Stimulated activated naive CD8-positive, alpha-beta T cell treated with anti-CD3 and anti-CD28 coated beads, Interleukin-15, Interleukin-2, amounts not matched to agents 100 ng/mL and 50 ng/mL, for 24 hours (primary cell): ENCODE results near the gene OR6C2.
"Not testable (repeated sequence)": the region's sequence is repeated elsewhere in the genome, so short reads cannot be mapped to it uniquely, and the experiment has no call there.

Experiments
- H3K27ac Mint-ChIP-seq: one replicate; pipeline ENCODE4 v1.8.0; 2021; ENCODE audit warnings: mild to moderate bottlenecking, mixed read lengths
- H3K27me3 Mint-ChIP-seq: one replicate; pipeline ENCODE4 v1.8.0; 2021; ENCODE audit warnings: mixed read lengths
- H3K36me3 Mint-ChIP-seq: one replicate; pipeline ENCODE4 v1.8.0; 2021; ENCODE audit warnings: low read depth, mixed read lengths
- H3K4me1 Mint-ChIP-seq: one replicate; pipeline ENCODE4 v1.8.0; 2021; ENCODE audit warnings: low read depth, mixed read lengths
- H3K4me3 Mint-ChIP-seq: one replicate; pipeline ENCODE4 v1.8.0; 2021; ENCODE audit warnings: mild to moderate bottlenecking, mixed read lengths
- H3K9me3 Mint-ChIP-seq: one replicate; pipeline ENCODE4 v1.8.0; 2021; ENCODE audit warnings: mixed read lengths

The OR6C2 gene

GRCh38 chr12:55445357-55445756, 1.5 kb downstream of the OR6C2 start:
- peaks cover 20% of the 10 kb centered on the region for H3K27me3 Mint-ChIP-seq
- peaks cover 10% of the 10 kb centered on the region for H3K9me3 Mint-ChIP-seq
- H3K36me3 Mint-ChIP-seq, result peaks cover 2% of the 10 kb centered on the region
- no peak overlapping the region for H3K27ac Mint-ChIP-seq
- H3K4me3 Mint-ChIP-seq, result no peak overlapping the region
- H3K4me1 Mint-ChIP-seq, result no peaks in the 10 kb centered on the region

GRCh38 chr12:55446326-55446725, 2.5 kb downstream of the OR6C2 start:
- Mint-ChIP-seq H3K36me3 (no peaks in the 10 kb centered on the region), H3K4me1 (no peaks in the 10 kb centered on the region), H3K27ac (no peak overlapping the region)

GRCh38 chr12:55448825-55449224, 4.9 kb downstream of the OR6C2 start:
- H3K4me1 Mint-ChIP-seq, result no peaks in the 10 kb centered on the region
- H3K9me3 Mint-ChIP-seq, result no peaks in the 10 kb centered on the region
- H3K4me3 Mint-ChIP-seq, result no peak overlapping the region
- H3K36me3 Mint-ChIP-seq, result no peaks in the 10 kb centered on the region
- H3K27ac Mint-ChIP-seq, result no peak overlapping the region
- peaks cover 26% of the 10 kb centered on the region for H3K27me3 Mint-ChIP-seq

More at GRCh38 chr12:55446326-55446725, 2.5 kb downstream of the OR6C2 start:
- Mint-ChIP-seq H3K4me3 (no peak overlapping the region), H3K27me3 (peaks cover 20% of the 10 kb centered on the region), H3K9me3 (peaks cover 9% of the 10 kb centered on the region)

DNA sequence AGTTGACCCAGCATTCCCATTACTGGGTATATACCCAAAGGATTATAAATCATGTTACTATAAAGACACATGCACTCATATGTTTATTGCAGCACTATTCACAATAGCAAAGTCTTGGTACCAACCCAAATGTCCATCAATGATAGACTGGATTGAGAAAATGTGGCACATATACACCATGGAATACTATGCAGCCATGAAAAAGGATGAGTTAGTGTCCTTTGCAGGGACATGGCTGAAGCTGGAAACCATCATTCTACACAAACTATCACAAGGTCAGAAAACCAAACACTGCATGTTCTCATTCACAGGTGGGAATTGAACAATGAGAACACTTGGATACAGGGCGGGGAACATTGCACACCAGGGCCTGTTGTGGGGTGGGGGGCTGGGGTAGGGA, 21.1 kb downstream of the OR6C2 start:
- not testable (repeated sequence) for H3K4me1 Mint-ChIP-seq, H3K9me3 Mint-ChIP-seq, H3K4me3 Mint-ChIP-seq, H3K36me3 Mint-ChIP-seq, H3K27ac Mint-ChIP-seq
- peaks cover 28% of the 10 kb centered on the region for H3K27me3 Mint-ChIP-seq

- Mint-ChIP-seq H3K36me3 (no peaks in the 10 kb centered on the region), H3K27ac (no peak overlapping the region), H3K27me3 (peaks cover 17% of the 10 kb centered on the region), H3K4me3 (no peak overlapping the region), H3K4me1 (no peaks in the 10 kb centered on the region), H3K9me3 (no peaks in the 10 kb centered on the region)
Measured at GRCh38 chr12:55467836-55468235, 24.0 kb downstream of the OR6C2 start.

DNA sequence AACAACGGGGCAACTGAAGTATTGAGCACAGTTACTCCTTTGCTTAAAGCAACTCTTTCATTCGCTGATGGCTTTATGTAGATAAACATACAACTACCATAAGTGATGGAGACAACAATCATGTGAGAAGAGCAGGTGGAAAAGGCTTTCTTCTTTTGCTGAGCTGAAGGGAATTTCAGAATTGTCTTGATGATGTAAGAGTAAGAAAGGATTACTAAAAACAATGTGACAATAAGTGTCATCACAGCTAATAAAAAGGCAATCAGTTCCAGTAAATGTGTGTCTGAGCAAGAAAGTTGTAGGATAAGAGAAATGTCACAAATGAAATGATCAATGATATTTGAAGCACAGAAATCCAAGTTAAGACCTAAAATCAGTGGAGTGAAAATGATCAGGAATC, 25.4 kb downstream of the OR6C2 start:
- H3K4me1 Mint-ChIP-seq, result no peaks in the 10 kb centered on the region
- peaks cover 16% of the 10 kb centered on the region for H3K27me3 Mint-ChIP-seq
- no peak overlapping the region for H3K27ac Mint-ChIP-seq
- H3K9me3 Mint-ChIP-seq, result no peaks in the 10 kb centered on the region
- no peak overlapping the region for H3K4me3 Mint-ChIP-seq
- H3K36me3 Mint-ChIP-seq, result no peaks in the 10 kb centered on the region

DNA sequence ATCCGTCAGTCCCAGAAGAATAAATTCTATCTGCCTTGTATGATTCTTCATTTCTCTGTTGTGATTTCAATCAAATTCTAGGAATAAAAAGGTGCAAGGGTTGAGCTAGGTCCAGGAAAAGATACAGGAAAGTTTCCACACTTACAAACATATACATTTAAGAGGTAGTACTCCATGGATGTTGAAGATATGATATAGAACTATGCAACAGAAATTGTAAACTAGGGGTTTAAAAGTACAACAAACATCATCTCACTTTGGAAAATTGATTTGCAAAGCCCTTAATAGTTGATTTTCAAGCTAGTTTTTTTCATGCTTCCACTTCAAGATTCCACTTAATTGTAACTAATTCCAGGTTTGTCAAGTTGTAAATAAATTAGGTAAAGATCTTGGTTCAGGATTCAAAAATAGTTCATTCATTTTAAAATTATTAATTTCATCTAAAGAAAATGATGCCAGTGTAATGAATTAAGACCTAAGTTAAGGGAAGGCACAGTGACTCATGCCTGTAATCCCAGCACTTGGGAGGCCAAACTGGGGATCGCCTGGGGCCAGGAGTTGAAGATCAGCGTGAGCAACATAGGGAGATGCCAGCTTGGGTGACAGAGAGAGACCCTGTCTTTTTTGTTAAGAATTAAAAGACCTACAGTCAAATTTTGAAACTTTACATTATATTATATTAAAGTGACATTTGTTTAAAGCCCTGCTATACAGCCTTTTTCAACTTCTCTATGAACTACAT, 26.4 kb downstream of the OR6C2 start, which contains the start of gene OR6C70:
OR6C70 (minus strand) TSS at position 51 of the 742 bp plus-strand sequence; CDS start at position 51, 0 bp downstream.
- H3K36me3 Mint-ChIP-seq, result no peaks in the 10 kb centered on the region
- no peak within 1 kb of the TSS for H3K4me3 Mint-ChIP-seq
- H3K27me3 Mint-ChIP-seq, result peaks cover 16% of the 10 kb centered on the region
- H3K9me3 Mint-ChIP-seq, result no peaks in the 10 kb centered on the region
- H3K27ac Mint-ChIP-seq, result no peak within 1 kb of the TSS
- no peaks in the 10 kb centered on the region for H3K4me1 Mint-ChIP-seq

GRCh38 chr12:55472264-55472663, 28.4 kb downstream of the OR6C2 start:
- no peaks in the 10 kb centered on the region for H3K4me1 Mint-ChIP-seq
- H3K27me3 Mint-ChIP-seq, result peaks cover 16% of the 10 kb centered on the region
- H3K27ac Mint-ChIP-seq, result no peak overlapping the region
- H3K4me3 Mint-ChIP-seq, result no peak overlapping the region
- no peaks in the 10 kb centered on the region for H3K9me3 Mint-ChIP-seq
- H3K36me3 Mint-ChIP-seq, result no peaks in the 10 kb centered on the region

DNA sequence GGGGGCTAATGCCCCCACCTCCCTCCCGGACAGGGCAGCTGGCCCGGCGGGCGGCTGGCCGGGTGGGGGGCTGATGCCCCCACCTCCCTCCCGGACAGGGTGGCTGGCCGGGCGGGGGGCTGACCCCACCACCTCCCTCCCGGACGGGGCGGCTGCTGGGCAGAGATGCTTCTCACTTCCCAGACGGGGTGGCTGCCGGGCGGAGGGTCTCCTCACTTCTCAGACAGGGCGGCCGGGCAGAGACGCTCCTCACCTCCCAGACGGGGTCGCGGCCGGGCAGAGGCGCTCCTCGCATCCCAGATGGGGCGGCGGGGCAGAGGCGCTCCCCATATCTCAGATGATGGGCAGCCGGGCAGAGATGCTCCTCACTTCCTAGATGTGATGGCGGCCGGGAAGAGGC, 35.3 kb downstream of the OR6C2 start:
- not testable (repeated sequence) for H3K4me1 Mint-ChIP-seq, H3K9me3 Mint-ChIP-seq, H3K27ac Mint-ChIP-seq, H3K36me3 Mint-ChIP-seq, H3K4me3 Mint-ChIP-seq
- peaks cover 15% of the 10 kb centered on the region for H3K27me3 Mint-ChIP-seq

DNA sequence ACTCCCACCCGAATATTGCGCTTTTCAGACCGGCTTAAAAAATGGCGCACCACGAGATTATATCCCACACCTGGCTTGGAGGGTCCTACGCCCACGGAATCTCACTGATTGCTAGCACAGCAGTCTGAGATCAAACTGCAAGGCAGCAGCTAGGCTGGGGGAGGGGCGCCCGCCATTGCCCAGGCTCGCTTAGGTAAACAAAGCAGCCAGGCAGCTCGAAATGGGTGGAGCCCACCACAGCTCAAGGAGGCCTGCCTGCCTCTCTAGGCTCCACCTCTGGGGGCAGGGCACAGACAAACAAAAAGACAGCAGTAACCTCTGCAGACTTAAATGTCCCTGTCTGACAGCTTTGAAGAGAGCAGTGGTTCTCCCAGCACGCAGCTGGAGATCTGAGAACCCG, 40.4 kb downstream of the OR6C2 start:
- not testable (repeated sequence) for H3K4me1 Mint-ChIP-seq, H3K27ac Mint-ChIP-seq, H3K9me3 Mint-ChIP-seq, H3K36me3 Mint-ChIP-seq, H3K4me3 Mint-ChIP-seq
- peaks cover 10% of the 10 kb centered on the region for H3K27me3 Mint-ChIP-seq

DNA sequence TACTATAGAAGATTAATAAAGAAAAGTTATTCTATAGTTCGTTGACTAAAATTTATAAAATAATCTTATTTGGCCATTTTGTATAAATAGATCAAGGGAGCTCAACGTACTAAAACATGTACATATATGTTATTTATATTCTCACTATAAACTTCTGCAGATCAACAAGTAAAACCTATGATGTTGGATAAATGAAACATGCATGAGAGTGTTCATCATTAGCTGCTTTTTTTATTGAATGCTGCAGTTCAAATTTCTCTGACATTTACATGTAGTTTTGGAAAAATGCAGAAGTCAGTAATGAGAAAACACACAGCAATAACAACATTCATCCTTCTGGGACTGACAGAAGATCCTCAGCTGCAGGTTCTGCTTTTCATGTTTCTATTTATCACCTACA, 48.2 kb downstream of the OR6C2 start, which contains the start of gene OR6C68:
OR6C68 (plus strand) TSS at position 301 of the 400 bp plus-strand sequence; CDS start at position 301, 0 bp downstream.
- peaks cover 21% of the 10 kb centered on the region for H3K27me3 Mint-ChIP-seq
- no peak within 1 kb of the TSS for H3K4me3 Mint-ChIP-seq
- no peak within 1 kb of the TSS for H3K27ac Mint-ChIP-seq
- no peaks in the 10 kb centered on the region for H3K4me1 Mint-ChIP-seq
- no peaks in the 10 kb centered on the region for H3K9me3 Mint-ChIP-seq
- H3K36me3 Mint-ChIP-seq, result no peaks in the 10 kb centered on the region

DNA sequence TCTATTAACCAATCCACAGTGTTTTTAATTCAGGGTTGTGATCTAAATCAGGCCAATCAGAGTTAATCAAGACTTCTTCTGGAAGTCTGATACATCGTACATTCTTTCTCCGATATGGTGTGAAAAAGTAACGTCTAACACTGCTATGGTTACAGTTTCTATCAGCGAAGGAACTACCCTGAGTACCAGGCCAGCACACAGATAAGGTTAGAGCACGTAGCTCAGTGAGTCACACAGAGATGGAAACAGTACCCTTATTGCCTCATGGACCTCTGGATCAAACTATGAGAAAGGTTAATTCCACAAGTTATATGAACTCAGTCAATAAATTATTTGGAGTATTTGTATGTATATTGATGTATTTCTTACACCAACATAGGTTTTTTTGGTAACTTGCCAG, 51.6 kb downstream of the OR6C2 start:
- no peak overlapping the region for H3K4me3 Mint-ChIP-seq
- no peaks in the 10 kb centered on the region for H3K9me3 Mint-ChIP-seq
- H3K36me3 Mint-ChIP-seq, result no peaks in the 10 kb centered on the region
- no peaks in the 10 kb centered on the region for H3K4me1 Mint-ChIP-seq
- peaks cover 21% of the 10 kb centered on the region for H3K27me3 Mint-ChIP-seq
- H3K27ac Mint-ChIP-seq, result no peak overlapping the region

DNA sequence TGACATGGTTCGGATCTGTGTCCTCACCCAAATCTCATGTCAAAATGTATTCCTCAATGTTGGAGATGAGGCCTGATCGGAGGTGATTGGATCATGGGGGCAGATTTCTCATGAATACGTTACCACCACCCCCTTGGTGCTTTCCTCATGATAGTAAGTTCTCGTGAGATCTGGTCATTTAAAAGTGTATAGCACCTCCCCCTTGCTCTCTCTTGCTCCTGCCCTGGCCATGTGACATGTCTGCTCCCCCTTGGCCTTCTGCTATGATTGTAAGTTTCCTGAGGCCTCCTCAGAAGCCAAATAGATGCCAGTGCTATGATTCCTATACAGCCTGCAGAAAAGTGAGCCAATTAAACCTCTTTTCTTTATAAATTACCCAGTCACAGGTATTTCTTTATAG, 55.4 kb downstream of the OR6C2 start:
- Mint-ChIP-seq H3K27ac (no peak overlapping the region), H3K9me3 (no peaks in the 10 kb centered on the region), H3K4me1 (no peaks in the 10 kb centered on the region), H3K27me3 (peaks cover 14% of the 10 kb centered on the region), H3K36me3 (no peaks in the 10 kb centered on the region), H3K4me3 (no peak overlapping the region)

DNA sequence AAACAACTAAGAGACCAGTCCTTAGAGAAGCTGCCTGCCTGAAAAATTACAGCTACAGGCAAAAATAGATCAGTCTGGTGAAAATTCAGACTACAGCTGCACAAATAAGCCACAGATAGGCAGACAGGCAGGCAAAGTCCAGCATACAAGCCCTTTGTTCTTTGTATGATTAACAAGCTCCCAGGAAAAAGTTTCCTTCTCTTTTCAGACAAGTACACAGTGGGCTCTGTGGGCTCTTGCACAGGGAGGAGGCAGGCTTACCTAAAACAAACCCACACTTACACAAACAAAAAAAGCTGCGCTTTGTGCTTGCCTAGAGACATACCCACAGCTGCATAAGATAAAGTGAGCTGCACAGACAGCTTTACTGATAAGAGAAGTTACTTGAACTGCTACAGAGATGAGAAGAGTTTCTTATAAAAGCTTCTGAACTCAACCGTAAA, 56.0 kb downstream of the OR6C2 start:
- Mint-ChIP-seq H3K27ac (no peak overlapping the region), H3K4me3 (no peak overlapping the region), H3K36me3 (no peaks in the 10 kb centered on the region), H3K9me3 (no peaks in the 10 kb centered on the region), H3K27me3 (peaks cover 14% of the 10 kb centered on the region), H3K4me1 (no peaks in the 10 kb centered on the region)

DNA sequence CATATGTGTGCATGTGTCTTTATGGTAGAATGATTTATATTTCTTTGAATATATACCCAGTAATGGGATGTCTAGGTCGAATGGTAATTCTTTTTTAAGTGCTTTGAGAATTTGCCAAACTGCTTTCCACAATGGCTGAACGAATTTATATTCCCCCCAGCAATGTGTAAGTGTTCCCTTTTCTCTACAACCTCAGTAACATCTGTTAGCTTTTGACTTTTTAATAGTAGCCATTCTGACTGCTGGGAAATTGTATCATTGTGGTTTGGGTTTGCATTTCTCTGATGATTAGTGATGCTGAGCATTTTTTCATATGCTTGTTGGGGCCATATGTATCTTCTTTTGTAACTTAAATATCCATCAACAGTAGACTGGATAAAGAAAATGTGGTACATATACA, 57.7 kb downstream of the OR6C2 start:
- H3K4me3 Mint-ChIP-seq, result no peak overlapping the region
- no peaks in the 10 kb centered on the region for H3K4me1 Mint-ChIP-seq
- no peaks in the 10 kb centered on the region for H3K36me3 Mint-ChIP-seq
- no peaks in the 10 kb centered on the region for H3K9me3 Mint-ChIP-seq
- peaks cover 6% of the 10 kb centered on the region for H3K27me3 Mint-ChIP-seq
- no peak overlapping the region for H3K27ac Mint-ChIP-seq
